Liver (tissue), 9 donors: ENCODE data around the gene SERTAD1. TPM values are rescaled to one million over a fixed set of nuclear protein-coding genes. Genes with fewer than 3 reads are reported as not detected.

ENCODE experiments used
- DNase-seq: peaks from one replicate; pipeline ENCODE4 v3.0.0-alpha.2; 2017; ENCODE audit warnings: low spot score
- H3K27ac ChIP-seq, 2 donors: one replicate each; pipeline ENCODE4 v1.7.0; 2013; ENCODE audit warnings: inconsistent platforms in 2 of 2, low read length in 2 of 2, control low read depth in 1 of 2, low read depth in 1 of 2, mild to moderate bottlenecking in 1 of 2
- H3K27me3 ChIP-seq, 4 donors: one replicate each; pipeline versions ENCODE4 v1.6.1 to v1.7.0; 2013; ENCODE audit warnings: low read length in 3 of 4, inconsistent platforms in 1 of 4, mild to moderate bottlenecking in 1 of 4, moderate library complexity in 1 of 4; ENCODE audit not compliant: control insufficient read depth in 4 of 4, insufficient read depth in 4 of 4
- H3K36me3 ChIP-seq, 4 donors: one replicate each; pipeline versions ENCODE4 v1.6.1 to v1.7.0; 2013; ENCODE audit warnings: low read length in 3 of 4, mild to moderate bottlenecking in 3 of 4, low read depth in 1 of 4, moderate library complexity in 1 of 4; ENCODE audit not compliant: control insufficient read depth in 4 of 4, insufficient read depth in 3 of 4
- H3K4me1 ChIP-seq, 4 donors: one replicate each; pipeline versions ENCODE4 v1.6.1 to v1.7.0; 2013; ENCODE audit warnings: low read length in 3 of 4, mild to moderate bottlenecking in 3 of 4, moderate library complexity in 1 of 4; ENCODE audit not compliant: control insufficient read depth in 4 of 4, insufficient read depth in 4 of 4
- H3K4me3 ChIP-seq, 3 donors: one replicate each; pipeline versions ENCODE4 v1.6.1 to v1.7.0; 2013; ENCODE audit warnings: low read length in 3 of 3, control low read depth in 1 of 3, low read depth in 1 of 3, mild to moderate bottlenecking in 1 of 3
- H3K9ac ChIP-seq, 2 donors: one replicate each; pipeline ENCODE4 v1.7.0; 2013; ENCODE audit warnings: low read length in 2 of 2, mild to moderate bottlenecking in 2 of 2, moderate library complexity in 2 of 2, control low read depth in 1 of 2, low read depth in 1 of 2
- H3K9me3 ChIP-seq, 4 donors: one replicate each; pipeline versions ENCODE4 v1.6.1 to v1.7.0; 2013; ENCODE audit warnings: low read length in 3 of 4; ENCODE audit not compliant: control insufficient read depth in 4 of 4
- EGR1 ChIP-seq, 2 donors: IDR thresholded peaks; 2 replicates each; pipeline ENCODE4 v1.6.1; 2016 to 2018; ENCODE audit warnings: antibody characterized with exemption in 2 of 2, low read depth in 2 of 2
- FOXA1 ChIP-seq: IDR thresholded peaks from 2 replicates; pipeline ENCODE4 v1.6.1; 2016; ENCODE audit warnings: antibody characterized with exemption
- FOXA2 ChIP-seq: IDR thresholded peaks from 2 replicates; pipeline ENCODE4 v1.6.1; 2016; ENCODE audit warnings: antibody characterized with exemption
- GABPA ChIP-seq, 2 donors: IDR thresholded peaks in 1 of 2; conservative IDR thresholded peaks in 1 of 2; 2 replicates each; pipeline ENCODE4 v1.6.1; 2016; ENCODE audit warnings: antibody characterized with exemption in 2 of 2, mild to moderate bottlenecking in 1 of 2, moderate library complexity in 1 of 2
- HNF4A ChIP-seq, 2 donors: conservative IDR thresholded peaks; 2 replicates each; pipeline ENCODE4 v1.6.1; 2016; ENCODE audit warnings: antibody characterized with exemption in 2 of 2, mild to moderate bottlenecking in 2 of 2
- HNF4G ChIP-seq: IDR thresholded peaks from 2 replicates; pipeline ENCODE4 v1.6.1; 2016; ENCODE audit warnings: antibody characterized with exemption
- JUND ChIP-seq, 2 donors: IDR thresholded peaks; 2 replicates each; pipeline ENCODE4 v1.6.1; 2016; ENCODE audit warnings: antibody characterized with exemption in 2 of 2
- NR2F2 ChIP-seq: IDR thresholded peaks from 2 replicates; pipeline ENCODE4 v1.6.1; 2016; ENCODE audit warnings: antibody characterized with exemption
- RAD21 ChIP-seq, 2 donors: IDR thresholded peaks; 2 replicates each; pipeline ENCODE4 v1.6.1; 2016; ENCODE audit warnings: antibody characterized with exemption in 2 of 2, mild to moderate bottlenecking in 2 of 2
- RXRA ChIP-seq, 2 donors: IDR thresholded peaks; 2 replicates each; pipeline ENCODE4 v1.6.1; 2017 to 2018; ENCODE audit warnings: antibody characterized with exemption in 2 of 2, mild to moderate bottlenecking in 1 of 2
- SP1 ChIP-seq: IDR thresholded peaks from 2 replicates; pipeline ENCODE4 v1.6.1; 2018; ENCODE audit warnings: antibody characterized with exemption, mild to moderate bottlenecking
- TAF1 ChIP-seq: conservative IDR thresholded peaks from 2 replicates; pipeline ENCODE4 v1.6.1; 2016; ENCODE audit warnings: antibody characterized with exemption, mild to moderate bottlenecking
- YY1 ChIP-seq: IDR thresholded peaks from 2 replicates; pipeline ENCODE4 v1.6.1; 2016; ENCODE audit warnings: antibody characterized with exemption, mild to moderate bottlenecking
- WGBS: extraction: QIAGEN DNeasy Blood & Tissue Kit; methylation state at CpG from one replicate; pipeline ENCODE4 v1.1.7; 2013; 5-methylcytosine and 5-hydroxymethylcytosine counted together
- polyA plus RNA-seq, 2 donors: library from polyadenylated mRNA; stranded (reverse) in 1 of 2; unstranded in 1 of 2; fragments of 200-250 nt in 1 of 2; fragments of >200 nt in 1 of 2; fragmentation: Nextera tagmentation in 1 of 2; extraction: Ambion mirVana in 1 of 2; gene quantifications; one replicate each; pipeline versions ENCODE4 v1.2.1 to v1.2.3, GENCODE V29; 2013 to 2015
- total RNA-seq, 2 donors: library from RNA; depleted of rRNA; stranded (reverse); fragments of >200 nt; gene quantifications; one replicate each; pipeline ENCODE4 v1.2.3, GENCODE V29; 2014
- TF ChIP-seq, protein P1 (sequence below): IDR thresholded peaks from 2 replicates; pipeline ENCODE4 v1.6.1; 2016; ENCODE audit warnings: antibody characterized with exemption
- TF ChIP-seq, protein P2 (sequence below): IDR thresholded peaks from 2 replicates; pipeline ENCODE4 v1.6.1; 2016; ENCODE audit warnings: antibody characterized with exemption, mild to moderate bottlenecking
- TF ChIP-seq, protein P3 (sequence below): IDR thresholded peaks from 2 replicates; pipeline ENCODE4 v1.6.1; 2016; ENCODE audit warnings: antibody characterized with exemption
- TF ChIP-seq, protein P4 (sequence below): IDR thresholded peaks from 2 replicates; pipeline ENCODE4 v1.6.1; 2016; ENCODE audit warnings: antibody characterized with exemption
- TF ChIP-seq, protein P5 (sequence below): fragments of 150-350 bp; IDR thresholded peaks from 2 replicates; pipeline ENCODE4 v1.5.1; 2017; ENCODE audit warnings: improper control_type of control experiment, low read depth, low read length; ENCODE audit not compliant: missing input control
- donor health status: healthy.
- donor health status: healthy.
- donor health status: healthy.
- donor health status: healthy.
- donor health status: healthy.

SERTAD1 gene
- total and polyA plus RNA-seq, 4 donors: 3.6 to 6.8 (median 4.9) TPM

DNA sequence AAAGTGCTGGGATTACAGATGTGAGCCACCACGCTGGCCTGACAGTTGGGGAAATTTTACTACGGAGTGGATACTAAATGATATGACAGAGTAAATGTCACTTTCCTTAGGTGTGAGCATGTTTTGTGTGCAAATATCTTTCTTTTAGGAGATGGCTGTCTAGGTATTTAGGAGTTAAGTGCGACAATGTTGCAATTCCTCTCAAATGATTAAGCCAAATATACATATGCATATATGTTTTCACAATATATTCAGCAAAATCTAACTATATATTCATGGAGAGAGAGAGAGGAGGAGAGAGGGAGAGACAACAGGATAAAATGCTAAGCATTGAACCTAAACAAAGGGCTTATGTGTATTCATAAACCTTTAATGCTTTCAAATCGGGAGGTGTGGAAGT is 23.7 kb upstream of the SERTAD1 start:
- no peaks in the 10 kb centered on the region for H3K9me3 ChIP-seq
- DNase-seq: no peak
- H3K27me3 ChIP-seq: no peaks in the 10 kb centered on the region
- no peak overlapping the region for H3K9ac ChIP-seq
- no peak overlapping the region for H3K27ac ChIP-seq
- H3K36me3 ChIP-seq: peaks cover 7 to 25% (median 19%) of the 10 kb centered on the region in 4 donors
- TF ChIP-seq FOXA1 (no peak), FOXA2 (no peak), SP1 (no peak), HNF4A (conservative IDR thresholded peaks at IDR 0.05) (no peak), YY1 (no peak), JUND (IDR thresholded peaks at IDR 0.05) (no peak), RXRA (IDR thresholded peaks at IDR 0.05) (no peak), HNF4G (no peak), TAF1 (no peak), EGR1 (IDR thresholded peaks at IDR 0.05; ENCODE audit: low read depth in 2 of 2) (no peak), RAD21 (IDR thresholded peaks at IDR 0.05) (no peak), NR2F2 (no peak), GABPA (IDR thresholded peaks at IDR 0.05 in 1 of 2, conservative IDR thresholded peaks at IDR 0.05 in 1 of 2) (no peak)
- TF ChIP-seq, protein P1, sequence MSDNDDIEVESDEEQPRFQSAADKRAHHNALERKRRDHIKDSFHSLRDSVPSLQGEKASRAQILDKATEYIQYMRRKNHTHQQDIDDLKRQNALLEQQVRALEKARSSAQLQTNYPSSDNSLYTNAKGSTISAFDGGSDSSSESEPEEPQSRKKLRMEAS: no peak
- TF ChIP-seq, protein P2, sequence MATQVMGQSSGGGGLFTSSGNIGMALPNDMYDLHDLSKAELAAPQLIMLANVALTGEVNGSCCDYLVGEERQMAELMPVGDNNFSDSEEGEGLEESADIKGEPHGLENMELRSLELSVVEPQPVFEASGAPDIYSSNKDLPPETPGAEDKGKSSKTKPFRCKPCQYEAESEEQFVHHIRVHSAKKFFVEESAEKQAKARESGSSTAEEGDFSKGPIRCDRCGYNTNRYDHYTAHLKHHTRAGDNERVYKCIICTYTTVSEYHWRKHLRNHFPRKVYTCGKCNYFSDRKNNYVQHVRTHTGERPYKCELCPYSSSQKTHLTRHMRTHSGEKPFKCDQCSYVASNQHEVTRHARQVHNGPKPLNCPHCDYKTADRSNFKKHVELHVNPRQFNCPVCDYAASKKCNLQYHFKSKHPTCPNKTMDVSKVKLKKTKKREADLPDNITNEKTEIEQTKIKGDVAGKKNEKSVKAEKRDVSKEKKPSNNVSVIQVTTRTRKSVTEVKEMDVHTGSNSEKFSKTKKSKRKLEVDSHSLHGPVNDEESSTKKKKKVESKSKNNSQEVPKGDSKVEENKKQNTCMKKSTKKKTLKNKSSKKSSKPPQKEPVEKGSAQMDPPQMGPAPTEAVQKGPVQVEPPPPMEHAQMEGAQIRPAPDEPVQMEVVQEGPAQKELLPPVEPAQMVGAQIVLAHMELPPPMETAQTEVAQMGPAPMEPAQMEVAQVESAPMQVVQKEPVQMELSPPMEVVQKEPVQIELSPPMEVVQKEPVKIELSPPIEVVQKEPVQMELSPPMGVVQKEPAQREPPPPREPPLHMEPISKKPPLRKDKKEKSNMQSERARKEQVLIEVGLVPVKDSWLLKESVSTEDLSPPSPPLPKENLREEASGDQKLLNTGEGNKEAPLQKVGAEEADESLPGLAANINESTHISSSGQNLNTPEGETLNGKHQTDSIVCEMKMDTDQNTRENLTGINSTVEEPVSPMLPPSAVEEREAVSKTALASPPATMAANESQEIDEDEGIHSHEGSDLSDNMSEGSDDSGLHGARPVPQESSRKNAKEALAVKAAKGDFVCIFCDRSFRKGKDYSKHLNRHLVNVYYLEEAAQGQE: no peak
- TF ChIP-seq, protein P3, sequence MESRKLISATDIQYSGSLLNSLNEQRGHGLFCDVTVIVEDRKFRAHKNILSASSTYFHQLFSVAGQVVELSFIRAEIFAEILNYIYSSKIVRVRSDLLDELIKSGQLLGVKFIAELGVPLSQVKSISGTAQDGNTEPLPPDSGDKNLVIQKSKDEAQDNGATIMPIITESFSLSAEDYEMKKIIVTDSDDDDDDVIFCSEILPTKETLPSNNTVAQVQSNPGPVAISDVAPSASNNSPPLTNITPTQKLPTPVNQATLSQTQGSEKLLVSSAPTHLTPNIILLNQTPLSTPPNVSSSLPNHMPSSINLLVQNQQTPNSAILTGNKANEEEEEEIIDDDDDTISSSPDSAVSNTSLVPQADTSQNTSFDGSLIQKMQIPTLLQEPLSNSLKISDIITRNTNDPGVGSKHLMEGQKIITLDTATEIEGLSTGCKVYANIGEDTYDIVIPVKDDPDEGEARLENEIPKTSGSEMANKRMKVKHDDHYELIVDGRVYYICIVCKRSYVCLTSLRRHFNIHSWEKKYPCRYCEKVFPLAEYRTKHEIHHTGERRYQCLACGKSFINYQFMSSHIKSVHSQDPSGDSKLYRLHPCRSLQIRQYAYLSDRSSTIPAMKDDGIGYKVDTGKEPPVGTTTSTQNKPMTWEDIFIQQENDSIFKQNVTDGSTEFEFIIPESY: no peak
- TF ChIP-seq, protein P4, sequence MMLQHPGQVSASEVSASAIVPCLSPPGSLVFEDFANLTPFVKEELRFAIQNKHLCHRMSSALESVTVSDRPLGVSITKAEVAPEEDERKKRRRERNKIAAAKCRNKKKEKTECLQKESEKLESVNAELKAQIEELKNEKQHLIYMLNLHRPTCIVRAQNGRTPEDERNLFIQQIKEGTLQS: no peak
- TF ChIP-seq, protein P5, sequence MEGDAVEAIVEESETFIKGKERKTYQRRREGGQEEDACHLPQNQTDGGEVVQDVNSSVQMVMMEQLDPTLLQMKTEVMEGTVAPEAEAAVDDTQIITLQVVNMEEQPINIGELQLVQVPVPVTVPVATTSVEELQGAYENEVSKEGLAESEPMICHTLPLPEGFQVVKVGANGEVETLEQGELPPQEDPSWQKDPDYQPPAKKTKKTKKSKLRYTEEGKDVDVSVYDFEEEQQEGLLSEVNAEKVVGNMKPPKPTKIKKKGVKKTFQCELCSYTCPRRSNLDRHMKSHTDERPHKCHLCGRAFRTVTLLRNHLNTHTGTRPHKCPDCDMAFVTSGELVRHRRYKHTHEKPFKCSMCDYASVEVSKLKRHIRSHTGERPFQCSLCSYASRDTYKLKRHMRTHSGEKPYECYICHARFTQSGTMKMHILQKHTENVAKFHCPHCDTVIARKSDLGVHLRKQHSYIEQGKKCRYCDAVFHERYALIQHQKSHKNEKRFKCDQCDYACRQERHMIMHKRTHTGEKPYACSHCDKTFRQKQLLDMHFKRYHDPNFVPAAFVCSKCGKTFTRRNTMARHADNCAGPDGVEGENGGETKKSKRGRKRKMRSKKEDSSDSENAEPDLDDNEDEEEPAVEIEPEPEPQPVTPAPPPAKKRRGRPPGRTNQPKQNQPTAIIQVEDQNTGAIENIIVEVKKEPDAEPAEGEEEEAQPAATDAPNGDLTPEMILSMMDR: no peak
- no peak overlapping the region for H3K4me3 ChIP-seq
- 93% methylated on average over 4 of the region's 4 CpGs for WGBS
- peaks cover 0 to 3% (median 3%) of the 10 kb centered on the region in 4 donors for H3K4me1 ChIP-seq
